NK-92 (cell line): ENCODE data around the gene MAP3K14.

ENCODE experiments used
- DNase-seq: peaks from one replicate; lab custom pipeline; 2025; ENCODE audit not compliant: unreplicated experiment; lab: John Stamatoyannopoulos, UW

Gene MAP3K14

DNA sequence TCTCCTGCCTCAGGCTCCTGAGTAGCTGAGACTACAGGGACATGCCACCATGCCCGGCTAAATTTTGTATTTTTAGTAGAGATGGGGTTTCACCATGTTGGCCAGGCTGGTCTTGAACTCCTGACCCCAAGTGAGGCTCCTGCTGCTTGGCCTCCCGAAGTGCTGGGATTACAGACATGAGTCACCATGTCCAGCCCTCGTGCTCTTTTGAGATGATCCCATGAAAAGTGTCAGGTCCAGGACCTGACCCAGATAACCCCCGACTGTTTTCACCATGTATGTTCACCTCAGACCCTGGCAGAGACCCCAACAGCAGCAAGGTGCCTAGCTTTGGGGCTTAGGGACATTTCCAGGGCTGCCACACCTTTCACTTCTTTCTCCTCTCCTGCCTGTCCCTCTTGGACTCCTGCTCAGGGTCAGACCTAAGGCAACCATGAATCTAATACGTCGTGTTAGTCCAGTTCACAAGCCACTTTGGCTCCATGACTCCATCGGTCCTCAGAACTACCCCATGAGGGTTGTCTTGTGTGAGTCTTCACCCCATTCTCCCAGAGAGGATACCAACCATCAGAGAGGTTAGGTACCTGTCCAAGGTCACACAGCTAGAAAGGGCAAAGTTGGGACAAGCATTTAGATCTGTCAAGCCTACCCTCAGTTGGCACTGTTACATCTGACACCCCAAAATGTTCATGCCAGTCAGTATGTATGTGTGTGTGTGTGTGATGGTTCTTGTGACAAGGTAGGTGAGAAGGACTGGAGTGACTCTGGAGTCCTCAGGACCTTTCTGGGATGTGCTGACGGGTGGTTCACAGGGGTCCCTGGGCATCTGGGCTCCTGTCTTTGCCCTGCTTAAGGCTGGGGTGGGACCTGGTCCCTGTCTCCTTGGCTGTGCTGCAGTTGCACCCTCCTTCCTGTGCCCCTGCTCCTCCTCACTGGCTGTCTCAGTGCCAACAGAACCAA is 23.1 kb upstream of the MAP3K14 start:
- DNase-seq, result no peak

GRCh38 chr17:45338996-45339535 is 22.2 kb upstream of the MAP3K14 start:
- DNase-seq, result no peak

GRCh38 chr17:45338023-45338781 is 21.4 kb upstream of the MAP3K14 start:
- DNase-seq, result no peak

DNA sequence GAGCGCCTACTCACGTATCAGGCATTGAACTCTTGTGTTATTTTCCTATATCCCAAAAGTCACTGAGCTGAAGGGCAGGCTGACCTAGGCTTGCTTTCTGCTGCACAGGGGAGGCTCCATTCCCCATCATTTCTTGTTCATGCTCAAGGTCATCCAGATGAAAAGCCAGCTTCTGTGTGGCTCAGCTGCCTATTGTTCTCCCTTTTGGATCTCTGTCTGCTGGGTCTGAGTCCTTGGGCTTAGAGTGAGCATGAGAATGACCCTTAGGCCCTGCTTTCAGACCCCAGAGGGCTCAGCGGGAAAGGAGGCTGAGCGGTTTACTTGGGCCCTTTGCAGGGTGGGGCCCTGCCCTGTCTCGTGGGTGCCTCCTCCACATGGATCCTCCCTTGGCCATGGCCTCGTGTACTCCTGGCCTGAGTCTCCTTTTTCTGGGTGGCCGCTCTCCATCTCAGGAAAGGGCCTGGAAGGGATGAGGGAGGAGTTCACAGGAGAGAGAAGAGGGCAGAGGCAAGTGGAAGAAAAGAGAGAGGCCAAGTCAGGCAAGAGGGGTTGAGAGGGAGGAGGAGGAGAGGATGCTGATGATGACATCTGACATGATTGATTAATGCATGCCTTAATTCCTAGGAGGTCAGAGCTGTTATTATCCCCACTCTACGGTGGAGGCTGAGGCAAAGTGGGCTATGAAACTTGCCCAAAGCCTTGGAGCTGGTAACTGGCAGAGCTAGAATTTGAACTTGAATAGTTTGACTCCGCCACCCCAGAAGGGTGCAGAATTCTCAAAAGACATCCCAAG is 19.8 kb upstream of the MAP3K14 start:
- no peak for DNase-seq

GRCh38 chr17:45335721-45336120 is 18.9 kb upstream of the MAP3K14 start:
- no peak for DNase-seq

DNA sequence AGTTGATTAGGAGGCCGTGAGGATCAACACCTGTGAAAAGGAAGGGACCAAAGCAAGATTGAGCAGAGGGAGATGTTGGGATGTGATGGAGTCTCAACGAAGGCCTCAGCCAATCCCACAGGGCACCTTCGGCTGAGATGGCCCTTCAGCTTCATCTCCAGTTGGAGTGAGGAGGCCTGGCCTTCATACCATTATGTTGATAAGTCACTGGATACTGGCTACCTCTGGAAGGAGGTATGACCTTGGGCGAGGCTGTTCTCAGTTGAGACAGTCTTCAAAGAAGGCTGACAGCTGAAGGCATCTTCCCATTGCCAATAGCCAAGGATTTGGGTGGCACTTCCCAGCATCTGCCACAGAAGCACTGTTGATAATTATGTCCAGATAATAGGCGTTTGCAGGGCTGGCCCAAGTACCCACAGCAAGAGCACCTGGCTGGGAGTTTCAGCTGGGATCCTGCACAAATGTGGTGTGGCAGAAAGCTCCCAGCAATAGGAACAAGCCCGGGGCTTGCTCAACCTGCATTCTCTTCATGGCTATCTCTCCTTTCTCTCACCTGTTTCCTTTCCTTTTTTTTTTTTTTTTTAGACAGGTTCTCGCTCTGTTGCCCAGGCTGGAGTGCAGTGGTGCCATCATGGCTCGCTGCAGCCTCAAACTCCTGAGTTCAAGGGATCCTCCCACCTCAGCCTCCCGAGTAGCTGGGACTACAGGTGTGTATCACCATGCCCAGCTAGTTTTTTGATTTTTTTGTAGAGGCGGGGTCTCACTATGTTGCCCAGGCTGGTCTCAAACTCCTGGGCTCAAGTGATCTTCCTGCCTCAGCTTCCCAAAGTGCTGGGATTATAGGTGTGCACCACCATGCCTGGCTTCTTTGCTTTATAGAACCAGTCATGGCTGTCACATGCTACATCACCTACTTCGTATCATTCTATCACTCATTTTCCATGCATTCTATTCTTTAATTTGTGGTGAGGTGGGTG is 18.2 kb upstream of the MAP3K14 start:
- no peak for DNase-seq

- DNase-seq, result no peak
These were observed 17.4 kb upstream of the MAP3K14 start for GRCh38 chr17:45334231-45334630.

DNA sequence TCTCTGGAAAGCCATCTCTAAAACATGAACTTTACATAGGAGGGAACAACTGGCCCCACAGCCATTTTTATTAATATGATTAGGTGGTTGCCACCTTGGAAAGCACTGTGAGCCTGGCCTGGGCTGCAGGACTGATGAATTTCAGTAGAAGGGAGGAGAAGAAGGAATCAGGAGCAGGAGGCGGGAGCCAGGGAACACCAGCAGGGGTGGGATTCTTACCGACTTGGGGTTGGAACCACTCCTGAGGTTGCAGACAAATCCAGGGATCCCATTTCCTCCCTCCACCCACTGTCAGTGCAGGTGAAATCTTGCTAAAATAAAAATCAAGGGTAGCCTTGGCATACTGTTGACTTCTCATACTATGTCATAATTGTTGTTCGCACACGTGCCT is 16.9 kb upstream of the MAP3K14 start:
- DNase-seq, result no peak

GRCh38 chr17:45332989-45333701 is 16.3 kb upstream of the MAP3K14 start:
- no peak for DNase-seq

- DNase-seq, result no peak
These were observed 15.7 kb upstream of the MAP3K14 start for GRCh38 chr17:45332505-45332904.

DNA sequence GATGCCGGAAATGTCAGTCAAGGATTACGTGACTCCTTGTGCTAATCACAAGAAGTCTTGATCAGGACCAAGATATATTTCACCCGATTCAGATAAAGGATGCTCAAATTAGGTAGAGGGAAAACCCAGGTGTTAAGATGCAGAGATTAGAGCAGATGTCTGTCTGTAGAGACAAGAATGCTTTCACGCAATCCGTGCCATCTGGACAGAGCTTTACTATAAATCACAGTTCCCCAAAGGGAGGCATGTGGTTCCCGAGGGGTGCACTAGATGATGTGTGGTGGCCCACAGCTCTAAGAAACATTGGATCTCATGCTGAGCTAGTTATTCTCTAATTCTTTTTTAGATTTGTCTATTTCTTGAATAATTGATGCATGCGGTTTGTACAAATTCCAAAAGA is 9.8 kb upstream of the MAP3K14 start:
- DNase-seq, result no peak

DNA sequence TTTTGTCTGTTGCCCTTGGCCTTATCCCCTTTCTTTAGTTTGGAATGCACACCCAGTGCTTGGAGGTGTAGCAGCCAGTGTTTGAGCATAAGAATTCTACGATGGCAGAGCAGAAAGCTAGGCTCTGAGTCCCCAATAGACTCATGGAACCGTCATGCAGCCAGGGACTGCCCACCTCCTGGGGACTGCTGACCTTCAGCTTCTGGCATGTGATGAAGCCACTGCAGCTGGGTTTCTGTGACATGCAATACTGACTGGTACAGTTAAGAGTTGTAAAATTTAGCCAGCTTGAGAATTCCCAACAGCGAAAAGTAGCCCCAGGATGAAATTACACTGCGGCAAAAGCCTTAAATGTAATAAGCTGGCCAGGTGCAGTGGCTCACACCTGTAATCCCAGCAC is 9.0 kb upstream of the MAP3K14 start:
- no peak for DNase-seq

- no peak for DNase-seq
These were observed 7.5 kb upstream of the MAP3K14 start for GRCh38 chr17:45324336-45324735.

GRCh38 chr17:45322168-45322567 is 5.3 kb upstream of the MAP3K14 start:
- DNase-seq, result no peak

- DNase-seq, result no peak
These were observed 4.2 kb upstream of the MAP3K14 start for GRCh38 chr17:45320931-45321461.

DNA sequence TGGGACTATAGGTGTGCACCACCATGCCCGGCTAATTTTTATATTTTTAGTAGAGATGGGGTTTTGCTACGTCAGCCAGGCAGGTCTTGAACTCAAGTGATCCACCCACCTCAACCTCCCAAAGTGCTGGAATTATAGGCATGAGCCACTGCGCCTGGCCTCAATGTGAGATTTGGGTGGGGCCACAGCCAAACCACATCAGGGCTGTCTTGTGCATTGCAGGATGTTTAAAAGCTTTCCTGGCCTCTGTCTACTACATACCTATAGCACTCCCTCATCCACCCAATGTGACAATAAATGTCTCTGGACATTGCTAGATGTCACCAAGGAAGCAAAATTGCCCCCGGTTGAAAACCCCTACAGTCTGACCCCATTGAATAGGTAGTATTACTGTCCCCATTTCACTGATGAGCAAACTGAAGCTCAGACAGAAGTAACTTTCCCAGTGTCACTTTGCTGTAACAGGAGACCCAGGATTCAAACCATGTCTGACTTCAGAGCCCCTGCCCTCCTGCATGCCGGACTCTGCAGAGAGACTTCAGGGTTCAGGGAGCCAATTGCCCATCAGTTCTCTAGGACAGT is 3.6 kb upstream of the MAP3K14 start:
- DNase-seq, result no peak

- DNase-seq, result no peak
These were observed 2.5 kb upstream of the MAP3K14 start for GRCh38 chr17:45319239-45319703.

DNA sequence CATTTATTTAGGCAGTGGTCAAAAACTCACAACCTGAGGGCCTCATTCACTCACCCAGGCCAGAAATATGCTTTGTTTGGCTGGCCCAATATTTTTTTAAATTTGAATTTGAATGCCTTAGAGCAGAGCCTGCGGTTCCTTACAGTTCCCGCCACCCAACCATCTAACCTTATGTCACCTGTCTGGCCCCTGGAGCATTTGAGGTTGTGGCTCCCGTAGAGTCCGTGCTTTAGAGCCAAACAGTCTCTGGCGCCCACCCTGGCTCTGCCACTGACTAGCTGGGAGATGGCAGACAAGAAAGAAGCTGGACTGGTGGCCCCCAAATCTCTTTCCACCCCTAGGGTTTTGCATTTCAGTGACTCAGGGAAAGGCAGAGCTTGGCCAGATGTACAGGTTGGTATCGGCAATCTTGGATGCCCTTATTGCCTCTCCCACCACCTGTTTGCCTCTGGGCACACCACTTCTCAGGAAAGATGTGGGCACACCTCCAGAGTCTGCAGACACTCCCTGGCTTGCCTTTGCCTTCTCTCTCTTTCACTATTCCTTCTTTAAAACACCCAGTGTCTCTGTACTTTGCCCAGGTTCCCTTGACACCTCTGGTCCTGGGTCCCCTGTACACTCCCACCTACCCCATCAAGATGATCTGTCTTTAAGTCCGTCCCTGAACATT is 1.9 kb upstream of the MAP3K14 start:
- no peak for DNase-seq
